Hematopoietic multipotent progenitor cell treated with erythropoietin and hydrocortisone succinate and interleukin-3 and kit ligand, for 4 days (in vitro differentiated cells): ENCODE results near the gene VPS33A.
A peak's percentile ranks its signal among the peaks of the same experiment; 100 is the strongest.

Source experiments
- DNase-seq: peaks from one replicate; pipeline ENCODE4 v3.0.0-alpha.2; 2015

Gene VPS33A

GRCh38 chr12:122250047-122250446 lies 16.2 kb downstream of the VPS33A start:
- DNase-seq = no peak

- DNase-seq = no peak
These were observed 20.7 kb downstream of the VPS33A start for GRCh38 chr12:122245553-122245952.

GRCh38 chr12:122244565-122245371 lies 21.5 kb downstream of the VPS33A start:
- DNase-seq = no peak

GRCh38 chr12:122243965-122244364 lies 22.3 kb downstream of the VPS33A start:
- peak; percentile 19 for DNase-seq

GRCh38 chr12:122238861-122239260 lies 27.4 kb downstream of the VPS33A start:
- DNase-seq = no peak

GRCh38 chr12:122235741-122236140 lies 30.6 kb downstream of the VPS33A start:
- DNase-seq = no peak

GRCh38 chr12:122232691-122233090 lies 33.6 kb downstream of the VPS33A start:
- DNase-seq = no peak

GRCh38 chr12:122230798-122231197 lies 35.5 kb downstream of the VPS33A start:
- DNase-seq = no peak

GRCh38 chr12:122228092-122228491 lies 38.2 kb downstream of the VPS33A start:
- DNase-seq = no peak

- peak; percentile 5 for DNase-seq
These were observed 39.0 kb downstream of the VPS33A start for GRCh38 chr12:122227341-122227740.

- no peak for DNase-seq
These were observed 39.7 kb downstream of the VPS33A start for GRCh38 chr12:122226366-122227125.

GRCh38 chr12:122225683-122226365 lies 40.5 kb downstream of the VPS33A start, which contains the start of gene DIABLO:
Gene DIABLO (minus strand): TSS chr12:122226052. CDS start chr12:122226014, 38 bp downstream.
- DNase-seq = peak; percentile 100

- DNase-seq = no peak
These were observed 49.8 kb downstream of the VPS33A start for GRCh38 chr12:122216445-122216844.

GRCh38 chr12:122215771-122216170 lies 50.5 kb downstream of the VPS33A start:
- DNase-seq = no peak

- no peak for DNase-seq
These were observed 58.0 kb downstream of the VPS33A start for GRCh38 chr12:122208073-122208820.

- DNase-seq = no peak
These were observed 58.9 kb downstream of the VPS33A start for GRCh38 chr12:122207391-122207790.

- DNase-seq = no peak
These were observed 59.3 kb downstream of the VPS33A start for GRCh38 chr12:122206976-122207375.

GRCh38 chr12:122206111-122206881 lies 60.0 kb downstream of the VPS33A start:
- no peak for DNase-seq

- DNase-seq = no peak
These were observed 61.0 kb downstream of the VPS33A start for GRCh38 chr12:122205053-122205925.

- DNase-seq = no peak
These were observed 61.9 kb downstream of the VPS33A start for GRCh38 chr12:122204167-122205052.
